Kidney epithelial cell (primary cell): ENCODE results near the gene MSX1. TPM values are rescaled to one million over a fixed set of nuclear protein-coding genes. Genes with fewer than 3 reads are reported as not detected.

Experiments
- DNase-seq: peaks from one replicate; pipeline ENCODE4 v3.0.0-alpha.2; 2010; ENCODE audit warnings: low read depth
- H3K27me3 ChIP-seq: 2 replicates; pipeline ENCODE4 v1.6.0; 2011; ENCODE audit warnings: low read length; ENCODE audit not compliant: control insufficient read depth, insufficient read depth
- H3K36me3 ChIP-seq: 2 replicates; pipeline ENCODE4 v1.5.1; 2011; ENCODE audit warnings: low read length; ENCODE audit not compliant: control insufficient read depth, insufficient read depth
- H3K4me3 ChIP-seq: 2 replicates; pipeline ENCODE4 v1.5.1; 2011; ENCODE audit warnings: low read depth, mild to moderate bottlenecking, control low read depth, low read length
- CTCF ChIP-seq: IDR thresholded peaks from 2 replicates; pipeline ENCODE4 v1.5.1; 2011; ENCODE audit warnings: mild to moderate bottlenecking, moderate library complexity, low read length, control low read depth, inconsistent platforms; ENCODE audit not compliant: insufficient read depth, poor library complexity, severe bottlenecking
- total RNA-seq: library from RNA; depleted of rRNA; stranded (reverse); fragments of >200 nt; gene quantifications from 2 replicates; pipeline ENCODE4 v1.2.3, GENCODE V29; 2015

MSX1 gene
- total RNA-seq, 1 donor from 2014 or later: 1.6 TPM

GRCh38 chr4:4890574-4891255 is 31.2 kb downstream of the MSX1 start:
- TF ChIP-seq CTCF: no peak

GRCh38 chr4:4893721-4894120 is 34.3 kb downstream of the MSX1 start:
- no peaks in the 10 kb centered on the region for H3K36me3 ChIP-seq
- TF ChIP-seq CTCF: no peak
- DNase-seq: no peak
- H3K27me3 ChIP-seq: no peaks in the 10 kb centered on the region
- H3K4me3 ChIP-seq: no peak overlapping the region

More at GRCh38 chr4:4890574-4891255, 31.2 kb downstream of the MSX1 start:
- H3K36me3 ChIP-seq: no peaks in the 10 kb centered on the region
- no peak overlapping the region for H3K4me3 ChIP-seq
- DNase-seq: no peak
- H3K27me3 ChIP-seq: no peaks in the 10 kb centered on the region

DNA sequence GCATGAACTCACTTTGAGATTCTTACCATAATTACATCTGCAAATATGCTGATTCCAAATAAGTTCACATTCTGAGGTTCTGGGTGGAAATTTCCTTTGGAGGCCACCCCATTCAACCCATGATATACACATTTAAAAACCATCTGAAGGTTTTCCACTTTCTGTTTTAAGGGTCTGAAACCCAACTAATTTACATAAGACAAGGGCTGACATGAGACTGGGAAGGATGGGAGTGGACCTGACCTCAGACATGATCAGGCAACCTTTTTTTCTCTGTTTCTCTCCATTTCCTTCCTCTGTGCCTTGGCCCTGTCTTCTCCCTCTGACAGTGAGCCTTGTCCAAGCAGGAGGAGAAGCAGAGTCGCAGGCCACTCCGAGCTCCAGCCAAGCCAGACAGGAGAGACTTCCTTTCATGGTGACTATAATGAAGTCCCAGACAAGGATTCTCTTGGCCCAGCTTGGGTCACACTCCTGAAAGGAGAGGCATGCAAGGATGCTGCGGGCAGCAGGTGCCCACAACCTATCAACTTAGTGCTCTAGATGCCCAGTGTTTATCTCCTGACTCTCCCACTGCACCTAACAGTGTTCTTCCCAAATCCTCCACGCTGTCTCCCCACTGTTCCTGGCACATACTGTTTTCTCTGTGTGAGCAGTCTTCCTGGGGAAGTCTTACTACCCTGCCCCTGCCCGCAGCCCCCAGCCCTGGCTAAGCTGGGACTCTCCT is 39.9 kb downstream of the MSX1 start:
- Histone ChIP-seq H3K36me3 (no peaks in the 10 kb centered on the region), H3K4me3 (no peak overlapping the region), H3K27me3 (no peaks in the 10 kb centered on the region)
- no peak for TF ChIP-seq CTCF
- no peak for DNase-seq

GRCh38 chr4:4901877-4902276 is 42.4 kb downstream of the MSX1 start:
- TF ChIP-seq CTCF: no peak
- no peaks in the 10 kb centered on the region for H3K27me3 ChIP-seq
- H3K4me3 ChIP-seq: no peak overlapping the region
- no peak for DNase-seq
- no peaks in the 10 kb centered on the region for H3K36me3 ChIP-seq

DNA sequence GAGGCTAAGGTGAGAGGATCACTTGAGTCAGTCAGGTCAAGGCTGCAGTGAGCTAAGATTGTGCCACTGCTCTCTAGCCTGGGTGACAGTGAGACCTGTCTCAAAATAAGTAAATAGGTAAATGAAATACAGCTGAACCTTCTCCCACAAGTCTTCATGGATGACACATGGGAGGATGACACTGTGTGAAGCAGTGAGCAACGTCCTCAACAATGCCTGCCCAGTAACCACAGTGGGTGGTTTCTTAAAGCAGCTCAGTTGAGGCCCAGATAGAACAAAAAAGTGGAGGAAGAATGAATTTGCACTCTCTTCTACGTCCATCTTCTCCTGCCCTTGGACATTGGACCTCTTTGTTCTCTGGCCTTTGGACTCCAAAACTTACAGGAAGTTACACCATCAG is 52.7 kb downstream of the MSX1 start:
- DNase-seq: no peak
- Histone ChIP-seq H3K36me3 (no peaks in the 10 kb centered on the region), H3K27me3 (no peaks in the 10 kb centered on the region), H3K4me3 (no peak overlapping the region)
- no peak for TF ChIP-seq CTCF
